ENCODE results near the gene PRDM5. TPM values are rescaled to one million over a fixed set of nuclear protein-coding genes. Genes with fewer than 3 reads are reported as not detected.

The PRDM5 gene
- total and polyA plus RNA-seq, 2 donors, result 1.8 to 5.1 TPM

DNA sequence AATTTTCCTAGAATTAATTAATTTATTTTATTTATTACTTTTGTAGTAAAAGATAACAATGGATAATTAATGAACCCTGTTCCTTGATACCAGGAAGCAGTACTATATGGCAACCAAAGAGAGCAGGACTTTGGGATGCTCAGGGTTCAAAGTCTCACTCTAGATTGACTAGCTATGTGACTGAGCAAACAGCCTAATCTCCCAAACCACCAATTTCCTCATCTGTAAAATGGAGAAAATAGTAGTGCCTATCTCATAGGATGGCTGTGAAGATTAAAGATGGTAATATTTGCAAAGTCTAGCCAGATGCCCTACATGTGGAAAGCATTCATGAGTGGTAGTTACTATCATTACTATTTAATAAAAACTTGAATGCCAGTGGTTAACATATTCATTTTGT, 97.6 kb downstream of the PRDM5 start:
- Histone ChIP-seq H3K36me3 (ENCODE audit: control insufficient read depth in 2 of 2, insufficient read depth in 2 of 2, low read length in 1 of 2) (no peaks in the 10 kb centered on the region), H3K27me3 (ENCODE audit: control insufficient read depth in 2 of 2, insufficient read depth in 1 of 2, low read length in 1 of 2) (no peaks in the 10 kb centered on the region), H3K4me3 (ENCODE audit: low read length in 2 of 2) (no peak overlapping the region), H3K4me1 (ENCODE audit: control insufficient read depth in 2 of 2, insufficient read depth in 2 of 2, low read length in 2 of 2) (no peaks in the 10 kb centered on the region), H3K27ac (ENCODE audit: low read depth in 1 of 2, low read length in 1 of 2) (no peak overlapping the region), H3K9me3 (ENCODE audit: control insufficient read depth in 2 of 2, insufficient read depth in 1 of 2, low read length in 1 of 2) (no peaks in the 10 kb centered on the region)
- DNase-seq (ENCODE audit: low read depth in 6 of 9, low spot score in 9 of 9), result no peak

DNA sequence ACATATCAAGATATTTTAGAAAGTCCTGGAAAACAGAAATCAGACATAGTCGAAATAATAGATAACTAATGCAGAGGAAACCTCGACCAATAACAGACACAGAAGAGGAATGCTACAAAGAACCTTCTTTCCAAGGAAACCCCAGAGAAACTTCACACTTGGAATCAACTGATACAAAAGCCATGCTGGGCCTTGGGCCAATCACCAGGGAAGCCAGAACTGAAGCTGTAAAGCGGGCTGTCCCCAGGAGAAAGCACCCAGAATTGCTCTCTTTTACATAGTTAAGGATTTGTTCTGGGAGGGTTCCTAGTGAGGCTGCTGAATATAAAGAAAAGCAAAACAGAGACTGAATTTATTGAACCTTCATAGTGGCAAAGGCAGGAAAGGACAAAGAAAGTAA, 100.5 kb downstream of the PRDM5 start:
- H3K36me3 ChIP-seq (ENCODE audit: control insufficient read depth in 2 of 2, insufficient read depth in 2 of 2, low read length in 1 of 2), result no peaks in the 10 kb centered on the region
- H3K9me3 ChIP-seq (ENCODE audit: control insufficient read depth in 2 of 2, insufficient read depth in 1 of 2, low read length in 1 of 2), result no peaks in the 10 kb centered on the region
- no peaks in the 10 kb centered on the region for H3K4me1 ChIP-seq (ENCODE audit: control insufficient read depth in 2 of 2, insufficient read depth in 2 of 2, low read length in 2 of 2)
- H3K27me3 ChIP-seq (ENCODE audit: control insufficient read depth in 2 of 2, insufficient read depth in 1 of 2, low read length in 1 of 2), result no peaks in the 10 kb centered on the region
- WGBS, result 96% methylated on average over 3 of the region's 3 CpGs
- no peak for DNase-seq (ENCODE audit: low read depth in 6 of 9, low spot score in 9 of 9)
- no peak overlapping the region for H3K4me3 ChIP-seq (ENCODE audit: low read length in 2 of 2)
- no peak overlapping the region for H3K27ac ChIP-seq (ENCODE audit: low read depth in 1 of 2, low read length in 1 of 2)

- no peak for DNase-seq (ENCODE audit: low read depth in 6 of 9, low spot score in 9 of 9)
- WGBS, result 92% methylated on average over 3 of the region's 3 CpGs
- Histone ChIP-seq H3K4me1 (ENCODE audit: control insufficient read depth in 2 of 2, insufficient read depth in 2 of 2, low read length in 2 of 2) (no peaks in the 10 kb centered on the region), H3K27ac (ENCODE audit: low read depth in 1 of 2, low read length in 1 of 2) (no peak overlapping the region), H3K27me3 (ENCODE audit: control insufficient read depth in 2 of 2, insufficient read depth in 1 of 2, low read length in 1 of 2) (no peaks in the 10 kb centered on the region), H3K9me3 (ENCODE audit: control insufficient read depth in 2 of 2, insufficient read depth in 1 of 2, low read length in 1 of 2) (no peaks in the 10 kb centered on the region), H3K36me3 (ENCODE audit: control insufficient read depth in 2 of 2, insufficient read depth in 2 of 2, low read length in 1 of 2) (no peaks in the 10 kb centered on the region), H3K4me3 (ENCODE audit: low read length in 2 of 2) (no peak overlapping the region)
Observed at GRCh38 chr4:120821029-120821428, 101.5 kb downstream of the PRDM5 start.

DNA sequence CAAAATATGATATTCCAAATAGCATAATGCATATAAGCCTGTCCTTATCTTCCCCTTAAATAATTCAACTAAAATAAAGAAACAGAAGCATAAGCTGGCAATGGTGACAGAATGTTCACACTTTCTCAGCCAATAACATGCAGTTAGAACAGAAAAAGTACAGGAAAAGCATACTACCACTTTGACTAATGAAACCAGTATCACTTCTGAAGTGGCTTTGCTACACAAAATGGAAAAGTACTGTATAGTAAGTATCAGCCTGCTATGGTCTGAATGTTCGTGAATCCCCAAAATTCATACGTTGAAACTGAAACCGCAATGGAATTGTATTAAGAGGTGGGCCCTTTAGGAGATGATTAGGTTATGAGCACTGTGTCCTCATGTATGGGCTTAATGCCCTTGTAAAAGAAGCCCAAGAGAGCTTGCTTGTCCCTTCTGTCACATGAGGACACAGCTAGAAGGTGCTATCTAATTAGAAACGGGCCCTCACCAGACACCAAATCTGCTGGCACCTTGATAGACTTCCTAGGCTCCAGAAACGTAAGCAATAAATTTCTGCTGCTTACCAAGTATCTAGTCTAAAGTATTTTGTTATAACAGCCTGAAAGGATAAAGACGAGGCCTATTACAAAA, 102.6 kb downstream of the PRDM5 start:
- 94% methylated on average over 6 of the region's 6 CpGs for WGBS
- no peaks in the 10 kb centered on the region for H3K4me1 ChIP-seq (ENCODE audit: control insufficient read depth in 2 of 2, insufficient read depth in 2 of 2, low read length in 2 of 2)

DNA sequence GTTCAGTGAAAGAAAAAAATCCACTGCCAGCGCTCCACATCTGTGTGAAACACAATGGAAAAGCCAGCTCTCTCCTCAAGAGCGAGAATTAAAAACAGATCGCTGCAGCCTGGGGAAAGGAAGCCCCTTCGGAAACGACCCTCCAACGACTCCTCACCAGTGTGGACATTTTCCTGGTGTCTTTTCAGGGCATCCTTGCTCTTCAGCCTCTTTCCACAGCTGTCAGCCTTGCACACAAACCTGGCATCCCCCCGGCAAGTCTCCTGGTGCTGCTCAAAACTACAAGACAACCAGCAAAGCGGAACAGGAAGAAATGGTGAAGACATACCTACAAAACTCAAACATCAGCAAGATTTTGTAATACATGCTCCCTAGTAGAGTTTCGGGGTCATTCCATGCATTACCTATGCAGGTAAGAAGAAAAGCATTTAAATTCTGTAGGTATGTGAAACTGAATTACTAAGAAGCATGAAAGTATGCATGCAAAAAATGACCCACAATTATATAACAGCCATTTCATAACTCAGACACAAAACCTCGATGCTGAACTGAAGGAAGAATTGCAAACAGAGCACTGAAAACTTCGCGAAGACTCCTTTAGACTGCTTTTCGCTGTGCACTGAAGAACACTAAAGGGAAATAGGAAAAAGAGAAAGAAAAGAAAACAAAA, 106.1 kb downstream of the PRDM5 start:
- DNase-seq (ENCODE audit: low read depth in 6 of 9, low spot score in 9 of 9), result no peak
- Histone ChIP-seq H3K27me3 (ENCODE audit: control insufficient read depth in 2 of 2, insufficient read depth in 1 of 2, low read length in 1 of 2) (no peaks in the 10 kb centered on the region), H3K9me3 (ENCODE audit: control insufficient read depth in 2 of 2, insufficient read depth in 1 of 2, low read length in 1 of 2) (no peaks in the 10 kb centered on the region), H3K4me3 (ENCODE audit: low read length in 2 of 2) (no peak overlapping the region), H3K36me3 (ENCODE audit: control insufficient read depth in 2 of 2, insufficient read depth in 2 of 2, low read length in 1 of 2) (no peaks in the 10 kb centered on the region), H3K4me1 (ENCODE audit: control insufficient read depth in 2 of 2, insufficient read depth in 2 of 2, low read length in 2 of 2) (no peaks in the 10 kb centered on the region), H3K27ac (ENCODE audit: low read depth in 1 of 2, low read length in 1 of 2) (no peak overlapping the region)
- WGBS, result 93% methylated on average over 13 of the region's 13 CpGs

More for the DNA sequence above, 102.6 kb downstream of the PRDM5 start:
- no peaks in the 10 kb centered on the region for H3K9me3 ChIP-seq (ENCODE audit: control insufficient read depth in 2 of 2, insufficient read depth in 1 of 2, low read length in 1 of 2)
- no peaks in the 10 kb centered on the region for H3K36me3 ChIP-seq (ENCODE audit: control insufficient read depth in 2 of 2, insufficient read depth in 2 of 2, low read length in 1 of 2)
- H3K27ac ChIP-seq (ENCODE audit: low read depth in 1 of 2, low read length in 1 of 2), result no peak overlapping the region
- no peak for DNase-seq (ENCODE audit: low read depth in 6 of 9, low spot score in 9 of 9)
- H3K27me3 ChIP-seq (ENCODE audit: control insufficient read depth in 2 of 2, insufficient read depth in 1 of 2, low read length in 1 of 2), result no peaks in the 10 kb centered on the region
- no peak overlapping the region for H3K4me3 ChIP-seq (ENCODE audit: low read length in 2 of 2)

DNA sequence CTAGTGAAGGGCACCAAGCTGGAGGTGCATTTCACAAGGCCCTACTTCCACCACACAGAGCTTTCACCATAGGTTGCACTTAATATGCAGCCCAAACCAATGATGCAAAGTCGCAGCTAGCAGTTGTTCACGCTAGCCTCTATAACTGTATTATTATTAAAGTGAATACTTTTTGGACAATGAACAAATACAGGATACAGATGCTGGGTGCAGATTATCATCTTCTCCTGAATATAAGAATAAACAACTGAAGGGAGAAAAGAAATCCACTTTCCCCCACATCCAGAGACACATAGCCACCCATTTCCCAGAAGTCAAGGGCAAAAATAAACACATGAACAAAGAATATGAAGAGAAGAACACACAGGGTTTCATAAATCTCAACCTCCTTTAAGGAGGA, 107.2 kb downstream of the PRDM5 start:
- DNase-seq (ENCODE audit: low read depth in 6 of 9, low spot score in 9 of 9), result no peak
- Histone ChIP-seq H3K4me1 (ENCODE audit: control insufficient read depth in 2 of 2, insufficient read depth in 2 of 2, low read length in 2 of 2) (no peaks in the 10 kb centered on the region), H3K36me3 (ENCODE audit: control insufficient read depth in 2 of 2, insufficient read depth in 2 of 2, low read length in 1 of 2) (no peaks in the 10 kb centered on the region), H3K9me3 (ENCODE audit: control insufficient read depth in 2 of 2, insufficient read depth in 1 of 2, low read length in 1 of 2) (no peaks in the 10 kb centered on the region), H3K27ac (ENCODE audit: low read depth in 1 of 2, low read length in 1 of 2) (no peak overlapping the region), H3K4me3 (ENCODE audit: low read length in 2 of 2) (no peak overlapping the region), H3K27me3 (ENCODE audit: control insufficient read depth in 2 of 2, insufficient read depth in 1 of 2, low read length in 1 of 2) (no peaks in the 10 kb centered on the region)
- WGBS, result 93% methylated on average over 2 of the region's 2 CpGs

DNA sequence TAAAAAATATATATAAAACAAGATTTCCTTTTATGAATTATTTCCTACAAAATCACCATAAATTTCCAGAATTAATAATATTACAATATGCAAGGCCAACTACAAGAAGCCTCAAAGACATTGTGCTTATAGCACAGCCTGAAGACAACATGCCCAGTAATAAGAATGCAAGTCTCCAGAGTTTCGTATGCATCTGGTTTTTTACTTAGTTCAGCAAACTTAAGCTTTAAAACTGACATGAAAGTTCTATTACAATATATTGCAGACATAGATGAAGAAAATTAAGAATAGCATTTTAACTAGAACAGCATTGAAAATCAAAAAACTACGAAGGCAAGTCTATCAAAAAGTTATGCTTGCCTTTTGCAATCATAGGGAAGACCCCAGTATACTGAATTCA, 107.6 kb downstream of the PRDM5 start:
- no peaks in the 10 kb centered on the region for H3K36me3 ChIP-seq (ENCODE audit: control insufficient read depth in 2 of 2, insufficient read depth in 2 of 2, low read length in 1 of 2)
- DNase-seq (ENCODE audit: low read depth in 6 of 9, low spot score in 9 of 9), result no peak
- 94% methylated on average over 2 of the region's 2 CpGs for WGBS
- no peak overlapping the region for H3K27ac ChIP-seq (ENCODE audit: low read depth in 1 of 2, low read length in 1 of 2)
- H3K4me1 ChIP-seq (ENCODE audit: control insufficient read depth in 2 of 2, insufficient read depth in 2 of 2, low read length in 2 of 2), result no peaks in the 10 kb centered on the region
- H3K27me3 ChIP-seq (ENCODE audit: control insufficient read depth in 2 of 2, insufficient read depth in 1 of 2, low read length in 1 of 2), result no peaks in the 10 kb centered on the region
- no peak overlapping the region for H3K4me3 ChIP-seq (ENCODE audit: low read length in 2 of 2)
- H3K9me3 ChIP-seq (ENCODE audit: control insufficient read depth in 2 of 2, insufficient read depth in 1 of 2, low read length in 1 of 2), result no peaks in the 10 kb centered on the region

DNA sequence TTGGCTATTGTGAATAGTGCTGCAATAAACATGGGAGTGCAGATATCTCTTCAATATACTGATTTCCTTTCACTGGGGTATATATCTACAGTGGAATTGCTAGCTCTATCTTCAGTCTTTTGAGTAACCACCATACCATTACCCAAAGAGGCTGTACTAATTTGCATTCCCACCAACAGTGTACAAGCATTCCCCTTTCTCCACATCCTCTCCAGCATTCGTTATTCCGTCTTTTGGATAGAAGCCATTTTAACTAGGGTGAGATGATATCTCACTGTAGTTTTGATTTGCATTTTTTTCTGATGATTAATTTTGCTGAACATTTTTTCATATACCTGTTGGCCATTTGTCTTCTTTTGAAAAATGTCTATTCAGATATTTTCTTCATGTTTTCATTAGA, 110.3 kb downstream of the PRDM5 start:
- 94% methylated on average over 2 of the region's 2 CpGs for WGBS
- no peak for DNase-seq (ENCODE audit: low read depth in 6 of 9, low spot score in 9 of 9)

GRCh38 chr4:120809518-120809917, 113.0 kb downstream of the PRDM5 start:
- Histone ChIP-seq H3K27ac (ENCODE audit: low read depth in 1 of 2, low read length in 1 of 2) (no peak overlapping the region), H3K27me3 (ENCODE audit: control insufficient read depth in 2 of 2, insufficient read depth in 1 of 2, low read length in 1 of 2) (no peaks in the 10 kb centered on the region), H3K4me3 (ENCODE audit: low read length in 2 of 2) (no peak overlapping the region), H3K9me3 (ENCODE audit: control insufficient read depth in 2 of 2, insufficient read depth in 1 of 2, low read length in 1 of 2) (peaks cover 0 to 8% of the 10 kb centered on the region in 2 donors), H3K4me1 (ENCODE audit: control insufficient read depth in 2 of 2, insufficient read depth in 2 of 2, low read length in 2 of 2) (no peaks in the 10 kb centered on the region), H3K36me3 (ENCODE audit: control insufficient read depth in 2 of 2, insufficient read depth in 2 of 2, low read length in 1 of 2) (no peaks in the 10 kb centered on the region)
- no peak for DNase-seq (ENCODE audit: low read depth in 6 of 9, low spot score in 9 of 9)
- 98% methylated on average over 1 of the region's 1 CpG for WGBS

More for the DNA sequence above, 110.3 kb downstream of the PRDM5 start:
- H3K4me1 ChIP-seq (ENCODE audit: control insufficient read depth in 2 of 2, insufficient read depth in 2 of 2, low read length in 2 of 2), result no peaks in the 10 kb centered on the region
- H3K27ac ChIP-seq (ENCODE audit: low read depth in 1 of 2, low read length in 1 of 2), result no peak overlapping the region
- H3K27me3 ChIP-seq (ENCODE audit: control insufficient read depth in 2 of 2, insufficient read depth in 1 of 2, low read length in 1 of 2), result no peaks in the 10 kb centered on the region
- no peaks in the 10 kb centered on the region for H3K36me3 ChIP-seq (ENCODE audit: control insufficient read depth in 2 of 2, insufficient read depth in 2 of 2, low read length in 1 of 2)
- H3K9me3 ChIP-seq (ENCODE audit: control insufficient read depth in 2 of 2, insufficient read depth in 1 of 2, low read length in 1 of 2), result peaks cover 0 to 8% of the 10 kb centered on the region in 2 donors
- no peak overlapping the region for H3K4me3 ChIP-seq (ENCODE audit: low read length in 2 of 2)
